Activated CD8-positive, alpha-beta memory T cell treated with anti-CD3 and anti-CD28 coated beads for 48 hours (primary cell): Measurements from ENCODE around the gene MEST.
"Not testable (repeated sequence)": the region's sequence is repeated elsewhere in the genome, so short reads cannot be mapped to it uniquely, and the experiment has no call there.

Experiments
- DNase-seq, 3 experiments: peaks; one replicate each; pipeline ENCODE4 v3.0.0-alpha.2; 2020; ENCODE audit warnings: low read depth in 2 of 3, low spot score in 2 of 3

Gene MEST

GRCh38 chr7:130491841-130492522 is at the start of gene MEST:
Gene MEST, plus strand, starts transcription at chr7:130492085. Its CDS starts 229 bp downstream, at chr7:130492314.
- no peak for DNase-seq

GRCh38 chr7:130442601-130443000 is 49.3 kb upstream of the MEST start:
- DNase-seq, result no peak

GRCh38 chr7:130444234-130444633 is 47.7 kb upstream of the MEST start:
- no peak for DNase-seq

- DNase-seq, result no peak
Observed at GRCh38 chr7:130444751-130445407, 47.0 kb upstream of the MEST start.

GRCh38 chr7:130446259-130446658 is 45.6 kb upstream of the MEST start:
- DNase-seq, result no peak

- DNase-seq, result not testable (repeated sequence)
Observed at GRCh38 chr7:130451344-130451743, 40.5 kb upstream of the MEST start.

GRCh38 chr7:130452951-130453350 is 38.9 kb upstream of the MEST start:
- DNase-seq, result no peak

- DNase-seq, result no peak
Observed at GRCh38 chr7:130454959-130455358, 36.9 kb upstream of the MEST start.

- DNase-seq, result no peak
Observed at GRCh38 chr7:130458257-130458656, 33.6 kb upstream of the MEST start.

GRCh38 chr7:130461272-130461671 is 30.6 kb upstream of the MEST start:
- DNase-seq, result no peak

- no peak for DNase-seq
Observed at GRCh38 chr7:130463553-130464434, 28.1 kb upstream of the MEST start.

GRCh38 chr7:130468612-130469011 is 23.3 kb upstream of the MEST start:
- DNase-seq, result no peak

GRCh38 chr7:130471974-130472373 is 19.9 kb upstream of the MEST start:
- no peak for DNase-seq

- DNase-seq, result no peak
Observed at GRCh38 chr7:130473289-130473688, 18.6 kb upstream of the MEST start.

GRCh38 chr7:130473876-130474275 is 18.0 kb upstream of the MEST start:
- DNase-seq, result no peak

GRCh38 chr7:130475776-130476175 is 16.1 kb upstream of the MEST start:
- no peak for DNase-seq

- no peak for DNase-seq
Observed at GRCh38 chr7:130476297-130477150, 15.4 kb upstream of the MEST start.

- no peak for DNase-seq
Observed at GRCh38 chr7:130478991-130479390, 12.9 kb upstream of the MEST start.

GRCh38 chr7:130479716-130480400 is 12.0 kb upstream of the MEST start:
- DNase-seq, result no peak

- DNase-seq, result no peak
Observed at GRCh38 chr7:130481898-130482297, 10.0 kb upstream of the MEST start.
